AG04450 (cell line): ENCODE measurements around the gene KCNMB2. TPM values are rescaled to one million over a fixed set of nuclear protein-coding genes. Genes with fewer than 3 reads are reported as not detected.

Experiments
- CTCF ChIA-PET: fragments of 300-600, 350-600 bp; formaldehyde crosslinking; extraction: SDS; loops from one replicate; lab custom pipeline; 2022; ENCODE audit warnings: antibody characterized with exemption, inconsistent platforms; lab: Charles Lee
- POLR2A ChIA-PET: fragments of 350-600 bp; formaldehyde crosslinking; extraction: SDS; loops from one replicate; lab custom pipeline; 2021; ENCODE audit warnings: antibody characterized with exemption, inconsistent platforms; lab: Yijun Ruan, JAX
- DNase-seq: peaks from one replicate; pipeline ENCODE4 v3.0.0-alpha.2; 2011; ENCODE audit warnings: low read depth, low spot score
- H3K27ac ChIP-seq: one replicate; pipeline ENCODE4 v1.5.1; 2012; ENCODE audit warnings: low read depth, low read length, control low read depth
- H3K27me3 ChIP-seq: one replicate; pipeline ENCODE4 v1.6.0; 2012; ENCODE audit warnings: low read length; ENCODE audit not compliant: control insufficient read depth, insufficient read depth
- H3K4me3 ChIP-seq: 2 replicates; pipeline ENCODE4 v1.5.1; 2011; ENCODE audit warnings: mild to moderate bottlenecking, low read depth, low read length, control low read depth
- H3K9me3 ChIP-seq: 2 replicates; pipeline ENCODE4 v1.5.1; 2012; ENCODE audit warnings: low read length; ENCODE audit not compliant: control insufficient read depth, insufficient read depth
- CTCF ChIP-seq: IDR thresholded peaks from 2 replicates; pipeline ENCODE4 v1.5.1; 2011; ENCODE audit warnings: low read depth, low read length, control low read depth, inconsistent platforms
- polyA plus RNA-seq: library from polyadenylated mRNA; depleted of rRNA; stranded (reverse); fragments of >200 nt; gene quantifications from 2 replicates; pipeline ENCODE4 v1.2.3, GENCODE V29; 2011

KCNMB2 gene
- polyA plus RNA-seq, 1 experiment = not detected

GRCh38 chr3:178847190-178847589, 311.0 kb downstream of the KCNMB2 start:
- POLR2A ChIA-PET = no interaction called here
- CTCF ChIA-PET = no interaction called here
- Histone ChIP-seq H3K27ac (no peak overlapping the region), H3K9me3 (no peaks in the 10 kb centered on the region), H3K4me3 (no peak overlapping the region), H3K27me3 (no peaks in the 10 kb centered on the region)
- TF ChIP-seq CTCF = no peak
- DNase-seq = no peak

GRCh38 chr3:178849199-178849910, 313.1 kb downstream of the KCNMB2 start:
- ChIA-PET POLR2A (no interaction called here), CTCF (interaction anchor here (0.5 kb wide), 1 partner anchor 403 kb away, joined by 3 read pairs; no protein-coding TSS in a partner anchor)
- TF ChIP-seq CTCF = no peak
- DNase-seq = no peak
- no peak overlapping the region for H3K27ac ChIP-seq
- H3K4me3 ChIP-seq = no peak overlapping the region
- no peaks in the 10 kb centered on the region for H3K27me3 ChIP-seq
- H3K9me3 ChIP-seq = no peaks in the 10 kb centered on the region

GRCh38 chr3:178850450-178851190, 314.4 kb downstream of the KCNMB2 start:
- H3K9me3 ChIP-seq = no peaks in the 10 kb centered on the region
- no peak for DNase-seq
- H3K27ac ChIP-seq = no peak overlapping the region
- TF ChIP-seq CTCF = no peak
- POLR2A ChIA-PET = no interaction called here
- CTCF ChIA-PET = no interaction called here
- no peaks in the 10 kb centered on the region for H3K27me3 ChIP-seq
- H3K4me3 ChIP-seq = no peak overlapping the region

- no peak for TF ChIP-seq CTCF
- Histone ChIP-seq H3K4me3 (no peak overlapping the region), H3K27ac (no peak overlapping the region), H3K27me3 (no peaks in the 10 kb centered on the region), H3K9me3 (no peaks in the 10 kb centered on the region)
- CTCF ChIA-PET = no interaction called here
- DNase-seq = no peak
- POLR2A ChIA-PET = no interaction called here
Observed at GRCh38 chr3:178851564-178851963, 315.3 kb downstream of the KCNMB2 start.

GRCh38 chr3:178856804-178857203, 320.6 kb downstream of the KCNMB2 start:
- ChIA-PET CTCF (no interaction called here), POLR2A (no interaction called here)
- no peak overlapping the region for H3K4me3 ChIP-seq
- TF ChIP-seq CTCF = no peak
- no peak for DNase-seq
- H3K27ac ChIP-seq = no peak overlapping the region
- no peaks in the 10 kb centered on the region for H3K9me3 ChIP-seq
- H3K27me3 ChIP-seq = no peaks in the 10 kb centered on the region
